ENCODE results near the gene ZNF408.
"Not testable (repeated sequence)": the region's sequence is repeated elsewhere in the genome, so short reads cannot be mapped to it uniquely, and the experiment has no call there.

Gene ZNF408

DNA sequence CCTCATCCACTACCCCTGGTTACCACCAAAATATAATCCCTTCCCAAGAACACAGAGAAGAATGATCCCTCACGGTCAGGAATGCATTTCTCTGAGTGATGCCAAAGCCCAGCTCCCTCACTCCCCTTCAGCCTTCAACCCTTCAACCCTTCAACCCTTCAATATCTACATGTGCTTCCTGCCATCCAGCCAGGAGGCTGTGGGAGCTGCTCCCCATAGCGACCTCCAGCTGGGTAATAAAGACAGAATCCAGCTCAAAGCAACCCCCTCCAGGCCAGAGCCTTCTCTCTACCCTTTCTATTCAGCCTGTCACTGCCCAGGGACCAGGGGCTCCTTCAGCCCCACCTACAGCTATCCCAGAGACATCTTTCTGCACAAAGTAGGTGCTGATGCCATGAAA, 3.1 kb upstream of the ZNF408 start:
- DNase-seq (ENCODE audit: low read depth), result no peak

- no peak for DNase-seq (ENCODE audit: low read depth)
Observed at GRCh38 chr11:46698597-46698996, 2.2 kb upstream of the ZNF408 start.

DNA sequence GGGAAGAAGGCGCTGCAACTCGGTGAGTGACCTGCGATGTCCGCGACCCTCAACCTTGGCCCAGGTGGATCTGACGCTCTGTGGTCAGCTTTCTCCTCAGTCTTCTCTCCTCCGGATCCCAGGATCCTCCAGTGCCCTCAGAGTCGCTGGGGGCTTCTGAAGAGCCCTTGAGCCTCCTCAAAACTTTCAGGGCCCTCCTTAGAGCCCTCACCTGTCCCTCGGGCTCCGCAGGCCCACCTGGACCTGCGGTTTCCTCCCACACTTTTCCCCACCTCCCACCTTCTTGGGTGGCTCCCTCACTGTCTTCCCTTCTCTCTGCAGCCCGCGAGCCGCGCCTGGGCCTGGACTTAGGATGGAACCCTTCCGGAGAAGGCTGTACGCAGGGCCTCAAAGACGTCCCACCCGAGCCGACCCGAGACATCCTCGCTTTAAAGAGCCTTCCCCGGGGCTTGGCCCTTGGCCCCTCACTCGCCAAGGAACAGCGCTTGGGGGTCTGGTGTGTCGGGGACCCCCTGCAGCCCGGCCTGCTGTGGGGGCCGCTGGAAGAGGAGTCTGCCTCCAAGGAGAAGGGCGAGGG, 335 bp downstream of the ZNF408 start:
- DNase-seq (ENCODE audit: low read depth), result no peak

DNA sequence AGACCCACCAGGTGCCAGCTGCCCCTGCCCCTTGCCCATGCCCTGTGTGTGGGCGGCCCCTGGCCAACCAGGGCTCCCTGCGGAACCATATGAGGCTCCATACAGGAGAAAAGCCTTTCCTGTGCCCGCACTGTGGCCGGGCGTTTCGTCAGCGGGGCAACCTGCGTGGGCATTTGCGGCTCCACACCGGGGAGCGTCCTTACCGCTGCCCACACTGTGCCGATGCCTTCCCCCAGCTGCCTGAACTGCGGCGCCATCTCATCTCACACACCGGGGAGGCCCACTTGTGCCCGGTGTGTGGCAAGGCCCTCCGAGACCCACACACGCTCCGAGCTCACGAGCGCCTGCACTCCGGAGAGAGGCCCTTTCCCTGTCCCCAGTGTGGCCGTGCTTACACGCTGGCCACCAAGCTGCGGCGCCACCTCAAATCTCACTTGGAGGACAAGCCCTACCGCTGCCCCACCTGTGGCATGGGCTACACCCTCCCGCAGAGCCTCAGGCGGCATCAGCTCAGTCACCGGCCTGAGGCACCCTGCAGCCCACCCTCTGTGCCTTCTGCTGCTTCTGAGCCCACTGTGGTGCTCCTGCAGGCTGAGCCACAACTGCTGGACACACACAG, 4.3 kb downstream of the ZNF408 start:
- no peak for DNase-seq (ENCODE audit: low read depth)

DNA sequence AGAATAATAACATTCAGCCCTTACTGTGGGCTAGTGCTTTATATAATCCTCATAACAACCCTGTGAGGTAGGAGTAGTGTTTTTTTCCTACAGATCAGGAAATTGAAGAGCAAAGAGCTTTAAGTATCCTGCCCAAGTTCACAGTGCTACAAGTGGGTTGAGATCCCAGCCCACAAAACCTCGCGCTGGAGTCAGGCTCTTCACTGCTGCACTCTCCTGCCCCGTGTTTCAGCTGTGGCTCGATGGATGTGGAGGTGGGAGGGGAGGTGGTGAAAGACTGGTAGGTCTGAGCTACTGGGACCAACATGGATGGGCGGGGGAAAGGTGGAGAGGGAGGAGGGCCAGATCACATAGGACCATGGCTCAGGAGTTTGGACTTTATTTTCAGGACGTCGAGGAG, 6.1 kb downstream of the ZNF408 start:
- DNase-seq (ENCODE audit: low read depth), result no peak

DNA sequence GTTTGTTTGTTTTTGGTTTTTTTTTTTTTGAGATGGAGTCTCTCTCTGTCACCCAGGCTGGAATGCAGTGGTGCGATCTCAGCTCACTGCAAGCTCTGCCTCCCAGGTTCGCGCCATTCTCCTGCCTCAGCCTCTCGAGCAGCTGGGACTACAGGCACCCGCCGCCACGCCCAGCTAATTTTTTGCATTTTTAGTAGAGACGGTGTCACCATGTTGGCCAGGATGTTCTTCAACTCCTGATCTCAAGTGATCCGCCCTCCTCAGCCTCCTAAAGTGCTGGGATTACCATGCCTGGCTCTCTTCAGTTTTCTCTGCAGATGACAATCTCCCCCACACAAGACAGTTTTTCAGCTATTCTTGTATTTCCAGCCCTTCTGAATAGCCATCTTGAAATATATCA, 8.5 kb downstream of the ZNF408 start:
- not testable (repeated sequence) for DNase-seq (ENCODE audit: low read depth)

DNA sequence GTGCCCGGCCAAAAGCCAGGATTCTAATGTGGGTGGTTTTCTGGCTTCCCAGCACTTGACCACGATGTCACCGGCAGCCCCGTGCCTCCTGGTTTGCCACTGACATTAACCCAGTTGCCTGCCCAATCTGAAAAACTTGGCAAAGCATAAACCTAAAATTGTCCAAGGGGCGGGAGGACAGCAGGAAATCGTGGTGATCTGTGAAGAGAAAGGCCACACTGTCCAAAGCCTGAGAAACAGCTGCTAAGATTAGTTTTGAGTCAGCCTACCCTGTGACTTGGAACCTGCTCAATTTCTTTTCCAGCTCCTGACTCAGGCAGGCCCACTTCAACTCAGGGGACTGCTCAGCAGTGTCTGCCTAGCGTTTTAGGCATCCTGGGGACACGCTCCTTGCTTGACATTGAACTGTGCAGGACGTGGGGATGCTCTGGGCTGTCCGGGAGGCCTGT, 10.0 kb downstream of the ZNF408 start:
- DNase-seq (ENCODE audit: low read depth), result no peak

DNA sequence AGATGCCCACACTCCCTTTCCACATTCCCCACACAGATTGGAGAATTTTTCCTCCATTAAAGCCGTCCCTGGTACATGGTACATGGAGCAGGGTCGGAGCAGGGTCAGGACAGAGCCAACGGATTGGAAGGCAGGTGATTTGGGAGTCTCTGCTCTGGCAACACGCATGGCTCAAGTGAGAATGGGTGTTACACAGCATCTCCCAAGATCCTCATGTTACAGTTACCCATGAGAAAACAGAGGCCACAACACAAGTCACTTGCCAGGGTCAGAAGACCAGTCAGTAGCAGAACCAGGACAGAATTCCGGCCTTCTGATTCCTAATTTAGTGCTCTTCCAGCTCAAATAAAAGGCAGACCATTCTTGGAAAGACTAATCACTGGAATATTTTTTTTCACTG, 10.5 kb downstream of the ZNF408 start:
- no peak for DNase-seq (ENCODE audit: low read depth)

DNA sequence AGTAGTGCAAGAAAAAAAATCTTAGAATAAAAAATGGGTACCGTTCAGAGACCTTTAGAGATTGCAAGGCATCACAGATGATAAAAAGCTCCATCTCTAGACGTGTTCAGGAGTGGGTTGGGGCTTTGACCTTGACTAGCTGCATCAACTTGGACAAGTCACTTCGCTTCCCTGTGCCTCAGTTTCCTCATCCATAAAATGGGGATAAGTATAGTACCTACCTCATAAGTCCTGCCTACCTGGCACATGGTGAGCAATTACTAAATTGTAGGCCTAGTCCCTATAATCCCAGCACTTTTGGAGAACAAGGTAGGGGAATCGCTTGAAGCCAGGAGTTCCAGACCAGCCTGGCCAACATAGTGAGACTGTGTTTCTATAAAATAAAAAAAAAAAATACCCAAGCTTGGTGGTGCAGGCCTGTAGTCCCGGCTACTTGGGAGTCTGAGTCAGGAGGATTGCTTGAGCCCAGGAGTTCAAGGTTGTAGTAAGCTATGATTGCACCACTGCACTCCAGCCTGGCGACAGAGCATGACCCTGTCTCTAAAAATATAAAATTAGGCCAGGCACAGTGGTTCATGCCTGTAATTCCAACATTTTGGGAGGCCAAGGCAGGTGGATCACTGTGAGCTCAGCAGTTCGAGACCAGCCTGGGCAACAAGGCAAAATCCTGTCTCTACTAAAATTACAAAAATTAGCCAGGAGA, 12.2 kb downstream of the ZNF408 start:
- no peak for DNase-seq (ENCODE audit: low read depth)

DNA sequence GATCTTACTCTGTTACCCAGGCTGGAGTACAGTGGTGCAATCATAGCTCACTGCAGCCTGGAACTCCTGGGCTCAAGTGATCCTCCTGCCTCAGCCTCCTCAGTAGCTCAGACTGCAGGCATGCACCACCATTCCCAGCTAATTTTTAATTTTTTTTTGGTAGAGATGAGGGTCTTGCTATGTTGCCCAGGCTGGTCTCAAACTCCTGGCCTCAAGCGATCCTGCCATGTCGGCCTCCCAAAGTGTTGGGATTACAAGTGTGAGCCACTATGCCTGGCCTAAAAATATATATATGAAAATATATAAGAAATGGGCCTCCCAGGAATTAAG, 17.0 kb downstream of the ZNF408 start:
- DNase-seq (ENCODE audit: low read depth), result not testable (repeated sequence)

- DNase-seq (ENCODE audit: low read depth), result no peak
Observed at GRCh38 chr11:46718155-46719019, 17.6 kb downstream of the ZNF408 start.

- no peak for DNase-seq (ENCODE audit: low read depth)
Observed at GRCh38 chr11:46719048-46719542, 18.3 kb downstream of the ZNF408 start, which contains the start of gene F2. TSS of gene F2 (plus strand) at chr11:46719213. CDS start at chr11:46719236, 23 bp downstream.

DNA sequence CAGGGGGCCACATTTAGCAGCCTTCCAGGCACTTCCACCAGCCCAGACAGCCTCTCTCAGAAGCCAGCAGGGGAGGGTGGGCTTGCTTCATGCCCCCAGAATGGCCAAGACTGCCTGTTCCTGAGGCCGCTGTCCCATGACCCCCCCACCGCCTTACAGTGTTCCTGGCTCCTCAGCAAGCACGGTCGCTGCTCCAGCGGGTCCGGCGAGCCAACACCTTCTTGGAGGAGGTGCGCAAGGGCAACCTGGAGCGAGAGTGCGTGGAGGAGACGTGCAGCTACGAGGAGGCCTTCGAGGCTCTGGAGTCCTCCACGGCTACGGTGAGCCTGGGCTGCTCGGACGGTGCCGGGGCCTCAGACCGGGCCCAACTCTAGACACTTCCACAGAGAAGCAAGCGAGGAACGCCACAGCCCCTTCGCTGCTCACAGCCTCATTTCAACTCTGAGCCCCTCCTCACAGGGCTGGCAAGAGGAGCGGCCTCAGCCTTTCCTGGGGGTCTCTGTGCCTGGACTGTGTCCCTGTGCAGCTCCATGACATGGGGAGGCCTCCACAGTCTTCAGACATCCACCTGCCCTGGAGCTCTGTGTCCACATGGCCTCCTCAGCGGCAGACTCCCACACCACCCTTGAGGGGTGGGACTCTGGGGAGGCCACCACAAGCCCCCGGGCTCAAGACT, 18.9 kb downstream of the ZNF408 start:
- DNase-seq (ENCODE audit: low read depth), result no peak

GRCh38 chr11:46721286-46721685, 20.5 kb downstream of the ZNF408 start:
- no peak for DNase-seq (ENCODE audit: low read depth)

- no peak for DNase-seq (ENCODE audit: low read depth)
Observed at GRCh38 chr11:46722566-46723358, 21.9 kb downstream of the ZNF408 start.

GRCh38 chr11:46723359-46723680, 22.5 kb downstream of the ZNF408 start:
- DNase-seq (ENCODE audit: low read depth), result no peak

- DNase-seq (ENCODE audit: low read depth), result no peak
Observed at GRCh38 chr11:46724088-46724487, 23.3 kb downstream of the ZNF408 start.

- DNase-seq (ENCODE audit: low read depth), result no peak
Observed at GRCh38 chr11:46725338-46726205, 24.7 kb downstream of the ZNF408 start.

GRCh38 chr11:46726206-46726862, 25.5 kb downstream of the ZNF408 start:
- no peak for DNase-seq (ENCODE audit: low read depth)
